T-cell (primary cell): ENCODE measurements around the gene SPATA46. TPM values are rescaled to one million over a fixed set of nuclear protein-coding genes. Genes with fewer than 3 reads are reported as not detected.

ENCODE experiments used
- ATAC-seq, 4 experiments: fragments of 200-7000 bp in 3 of 4; fragments of 150-1000 bp in 1 of 4; cut with Tn5 transposase; replicated peaks in 1 of 4; 1 replicate in 3 of 4; 2 replicates in 1 of 4; pipeline ENCODE4 v1.10.0; 2021; ENCODE audit warnings: moderate library complexity in 3 of 4, mild to moderate bottlenecking in 2 of 4, moderate number of reproducible peaks in 1 of 4
- CTCF ChIA-PET, 2 donors: fragments of 300-600 bp; sonication (Branson Sonifier 250); formaldehyde crosslinking; loops; one replicate each; lab custom pipeline; 2022; ENCODE audit warnings: antibody characterized with exemption in 2 of 2; lab: Charles Lee
- POLR2A ChIA-PET, 2 donors: fragments of 300-600 bp; sonication (Branson Sonifier 250); formaldehyde crosslinking; loops; one replicate each; lab custom pipeline; 2022; ENCODE audit warnings: antibody characterized with exemption in 2 of 2; lab: Charles Lee
- DNase-seq, 35 experiments: peaks; one replicate each; pipeline versions ENCODE4 v3.0.0 to v3.0.0-alpha.2; 2013 to 2023
- H3K27ac ChIP-seq: one replicate; pipeline ENCODE4 v1.5.1; 2013; ENCODE audit warnings: low read length
- H3K27me3 ChIP-seq, 2 experiments: replicated peaks in 1 of 2; 1 replicate in 1 of 2; 2 replicates in 1 of 2; pipeline versions ENCODE4 v1.6.1 to v1.7.0; 2013; ENCODE audit warnings: low read length in 1 of 2, mixed read lengths in 1 of 2; ENCODE audit not compliant: control insufficient read depth in 2 of 2, insufficient read depth in 2 of 2; ENCODE audit errors: extremely low read depth in 1 of 2
- H3K36me3 ChIP-seq, 2 donors: 1 replicate in 1 of 2; 2 replicates in 1 of 2; pipeline versions ENCODE4 v1.6.1 to v1.7.0; 2013; ENCODE audit warnings: low read length in 1 of 2; ENCODE audit not compliant: control insufficient read depth in 2 of 2, insufficient read depth in 1 of 2; ENCODE audit errors: extremely low read depth in 1 of 2
- H3K4me1 ChIP-seq, 2 experiments: 1 replicate in 1 of 2; 2 replicates in 1 of 2; pipeline versions ENCODE4 v1.6.1 to v1.7.0; 2013; ENCODE audit warnings: low read length in 2 of 2, mixed read lengths in 1 of 2; ENCODE audit not compliant: insufficient read depth in 2 of 2, control insufficient read depth in 1 of 2; ENCODE audit errors: extremely low read depth in 1 of 2
- H3K4me3 ChIP-seq, 2 donors: 1 replicate in 1 of 2; 2 replicates in 1 of 2; pipeline versions ENCODE4 v1.5.1 to v1.7.0; 2013; ENCODE audit warnings: mild to moderate bottlenecking in 2 of 2, low read length in 1 of 2, moderate library complexity in 1 of 2; ENCODE audit not compliant: control insufficient read depth in 1 of 2; ENCODE audit errors: extremely low read depth in 1 of 2
- H3K9me3 ChIP-seq: 2 replicates; pipeline ENCODE4 v1.7.0; 2013
- H3K27ac Mint-ChIP-seq, 2 donors: one replicate each; pipeline ENCODE4 v1.8.0; 2020 to 2021; ENCODE audit warnings: mild to moderate bottlenecking in 2 of 2, mixed read lengths in 2 of 2
- H3K27me3 Mint-ChIP-seq, 2 donors: one replicate each; pipeline ENCODE4 v1.8.0; 2021 to 2022; ENCODE audit warnings: mixed read lengths in 2 of 2
- H3K36me3 Mint-ChIP-seq: one replicate; pipeline ENCODE4 v1.8.0; 2021; ENCODE audit warnings: mixed read lengths
- H3K4me1 Mint-ChIP-seq, 3 donors: one replicate each; pipeline ENCODE4 v1.8.0; 2020 to 2022; ENCODE audit warnings: mixed read lengths in 3 of 3, mild to moderate bottlenecking in 1 of 3
- H3K4me3 Mint-ChIP-seq, 3 donors: one replicate each; pipeline ENCODE4 v1.8.0; 2020 to 2022; ENCODE audit warnings: mild to moderate bottlenecking in 3 of 3, mixed read lengths in 3 of 3, moderate library complexity in 3 of 3
- H3K9me3 Mint-ChIP-seq, 3 donors: one replicate each; pipeline ENCODE4 v1.8.0; 2020 to 2022; ENCODE audit warnings: mixed read lengths in 3 of 3
- WGBS: methylation state at CpG from one replicate; pipeline ENCODE4 v1.1.5; 2013; ENCODE audit warnings: missing lambda C conversion rate; ENCODE audit not compliant: insufficient coverage; 5-methylcytosine and 5-hydroxymethylcytosine counted together
- total RNA-seq, 35 experiments: library from RNA in 6 of 35; stranded (reverse) in 6 of 35; fragments of 120-200 nt in 1 of 35; gene quantifications; one replicate each; pipeline versions ENCODE4 v1.2.1 to v1.2.4 and lab custom pipeline; 2013 to 2026

The SPATA46 gene
- total RNA-seq, 5 donors from 2014 or later (not counting 1 experiment from before 2014, with no cell fraction given): not detected

- WGBS: no CpG with 5 or more reads among the region's 5 CpGs
- Histone ChIP-seq H3K4me3 (no peak overlapping the region), H3K9me3 (no peaks in the 10 kb centered on the region), H3K36me3 (no peaks in the 10 kb centered on the region), H3K4me1 (no peaks in the 10 kb centered on the region), H3K27me3 (peaks cover 0 to 33% of the 10 kb centered on the region in 2 experiments), H3K27ac (no peak overlapping the region)
- ATAC-seq: no peak
- peaks cover 12 to 20% of the 10 kb centered on the region in 2 donors for H3K27me3 Mint-ChIP-seq
- ChIA-PET CTCF (no interaction called here), POLR2A (no interaction called here)
- DNase-seq: no peak
- no peak overlapping the region for H3K4me3 Mint-ChIP-seq
- peaks cover 5 to 7% (median 6%) of the 10 kb centered on the region in 3 donors for H3K4me1 Mint-ChIP-seq
- H3K36me3 Mint-ChIP-seq: no peaks in the 10 kb centered on the region
- no peaks in the 10 kb centered on the region for H3K9me3 Mint-ChIP-seq
- no peak overlapping the region for H3K27ac Mint-ChIP-seq
Observed at GRCh38 chr1:162388615-162389014, 12.0 kb upstream of the SPATA46 start.

- H3K27ac Mint-ChIP-seq: no peak overlapping the region
- no peak overlapping the region for H3K4me3 Mint-ChIP-seq
- no peak for ATAC-seq
- POLR2A ChIA-PET: no interaction called here
- WGBS: 87% methylated on average over 5 of the region's 8 CpGs
- H3K27ac ChIP-seq: no peak overlapping the region
- no peaks in the 10 kb centered on the region for H3K9me3 Mint-ChIP-seq
- H3K36me3 ChIP-seq: no peaks in the 10 kb centered on the region
- H3K9me3 ChIP-seq: no peaks in the 10 kb centered on the region
- CTCF ChIA-PET: no interaction called here
- DNase-seq: no peak
- H3K27me3 ChIP-seq: peaks cover 0 to 33% of the 10 kb centered on the region in 2 experiments
- no peak overlapping the region for H3K4me3 ChIP-seq
- no peaks in the 10 kb centered on the region for H3K36me3 Mint-ChIP-seq
- peaks cover 9 to 17% of the 10 kb centered on the region in 2 donors for H3K27me3 Mint-ChIP-seq
- H3K4me1 ChIP-seq: no peaks in the 10 kb centered on the region
- peaks cover 5 to 7% (median 6%) of the 10 kb centered on the region in 3 donors for H3K4me1 Mint-ChIP-seq
Observed at GRCh38 chr1:162388083-162388594, 11.5 kb upstream of the SPATA46 start.

DNA sequence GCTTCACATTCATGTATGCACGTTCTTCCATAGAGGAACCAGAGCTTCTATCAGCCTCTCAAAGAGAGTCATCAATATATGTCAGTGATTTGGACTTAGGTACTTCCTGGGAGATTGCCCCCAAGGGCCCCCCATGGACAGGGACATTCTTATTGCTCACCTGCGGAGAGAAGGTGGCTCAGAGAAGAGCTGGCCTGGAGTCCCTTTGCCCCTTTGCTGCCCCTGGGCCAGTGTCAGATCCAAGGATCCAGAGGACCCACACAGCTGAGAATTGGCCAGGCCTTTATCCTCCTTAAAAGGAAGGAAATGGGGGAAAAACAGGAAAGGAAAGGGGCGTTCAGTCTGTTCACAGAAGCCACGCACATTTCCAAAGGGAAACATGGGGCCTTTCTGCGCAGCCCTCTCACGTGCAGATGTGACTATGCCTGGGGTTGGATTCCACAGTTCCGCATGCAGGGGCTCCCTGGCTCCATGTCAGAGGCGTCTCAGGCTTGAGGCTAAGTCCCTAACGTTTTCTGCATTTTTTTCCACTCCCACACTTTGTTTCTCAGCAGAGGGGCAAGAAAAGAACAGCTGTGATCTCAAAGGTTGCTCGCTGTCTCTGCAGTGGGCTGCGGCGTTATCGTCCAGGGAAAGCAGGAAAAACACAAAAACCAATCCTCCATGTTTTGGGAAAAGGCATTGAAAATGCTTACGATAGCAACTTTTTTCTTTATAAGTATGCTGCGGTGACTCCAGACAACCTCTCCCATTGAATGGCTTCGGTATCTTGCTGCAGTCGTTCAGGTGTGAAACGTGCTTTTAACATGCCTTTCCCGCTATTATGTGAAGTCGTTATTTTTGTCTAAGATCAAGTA, 10.8 kb upstream of the SPATA46 start:
- DNase-seq: no peak
- no peaks in the 10 kb centered on the region for H3K9me3 Mint-ChIP-seq
- H3K27ac Mint-ChIP-seq: no peak overlapping the region
- H3K4me3 Mint-ChIP-seq: no peak overlapping the region
- 78% methylated on average over 10 of the region's 20 CpGs for WGBS
- no peaks in the 10 kb centered on the region for H3K9me3 ChIP-seq
- ATAC-seq: no peak
- CTCF ChIA-PET: no interaction called here
- H3K4me3 ChIP-seq: no peak overlapping the region
- H3K4me1 ChIP-seq: no peaks in the 10 kb centered on the region
- H3K27me3 Mint-ChIP-seq: peaks cover 9 to 16% of the 10 kb centered on the region in 2 donors
- H3K27ac ChIP-seq: no peak overlapping the region
- no peaks in the 10 kb centered on the region for H3K36me3 Mint-ChIP-seq
- POLR2A ChIA-PET: interaction anchor here in 1 of 2 donors (0.6 kb wide), 1 partner anchor 11 kb away, joined by 3 read pairs; the partner anchor contains the start of gene SPATA46
- no peaks in the 10 kb centered on the region for H3K36me3 ChIP-seq
- peaks cover 0 to 33% of the 10 kb centered on the region in 2 experiments for H3K27me3 ChIP-seq
- H3K4me1 Mint-ChIP-seq: peaks cover 5 to 7% (median 6%) of the 10 kb centered on the region in 3 donors

- 100% methylated on average over 1 of the region's 8 CpGs for WGBS
- Mint-ChIP-seq H3K27me3 (peaks cover 9 to 16% of the 10 kb centered on the region in 2 donors), H3K36me3 (no peaks in the 10 kb centered on the region), H3K9me3 (no peaks in the 10 kb centered on the region), H3K27ac (no peak overlapping the region), H3K4me3 (no peak overlapping the region), H3K4me1 (peaks cover 5 to 7% (median 6%) of the 10 kb centered on the region in 3 donors)
- ChIA-PET POLR2A (no interaction called here), CTCF (no interaction called here)
- Histone ChIP-seq H3K4me3 (no peak overlapping the region), H3K27me3 (peaks cover 0 to 33% of the 10 kb centered on the region in 2 experiments), H3K4me1 (no peaks in the 10 kb centered on the region), H3K27ac (no peak overlapping the region), H3K9me3 (no peaks in the 10 kb centered on the region), H3K36me3 (no peaks in the 10 kb centered on the region)
- ATAC-seq (no peak), DNase-seq (no peak)
Observed at GRCh38 chr1:162386292-162387225, 9.9 kb upstream of the SPATA46 start.

DNA sequence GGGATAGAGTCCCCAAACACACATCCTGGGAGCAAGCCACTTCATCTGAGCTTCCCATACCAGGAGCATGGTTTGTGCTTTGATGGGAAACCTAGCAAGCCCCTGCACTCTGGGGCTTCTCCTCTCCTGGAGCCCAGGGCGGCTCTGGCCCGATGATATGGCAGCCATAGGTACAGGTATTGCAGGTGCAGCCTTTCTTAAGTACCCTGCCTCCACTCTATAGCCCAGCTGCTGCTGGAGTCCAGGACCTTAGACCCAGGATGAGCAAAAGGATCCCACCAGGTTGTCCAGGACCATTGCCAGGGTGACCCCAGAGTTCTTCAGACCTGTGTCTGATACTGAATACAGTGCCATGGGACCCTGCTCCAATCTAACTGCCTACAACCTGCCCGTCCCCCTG, 9.0 kb upstream of the SPATA46 start:
- CTCF ChIA-PET: no interaction called here
- Histone ChIP-seq H3K4me3 (no peak overlapping the region), H3K36me3 (no peaks in the 10 kb centered on the region), H3K27me3 (peaks cover 0 to 33% of the 10 kb centered on the region in 2 experiments), H3K9me3 (no peaks in the 10 kb centered on the region), H3K27ac (no peak overlapping the region), H3K4me1 (no peaks in the 10 kb centered on the region)
- H3K4me1 Mint-ChIP-seq: peaks cover 5 to 7% (median 6%) of the 10 kb centered on the region in 3 donors
- DNase-seq (no peak), ATAC-seq (no peak)
- no peaks in the 10 kb centered on the region for H3K9me3 Mint-ChIP-seq
- no peak overlapping the region for H3K4me3 Mint-ChIP-seq
- H3K36me3 Mint-ChIP-seq: no peaks in the 10 kb centered on the region
- H3K27me3 Mint-ChIP-seq: peaks cover 9 to 16% of the 10 kb centered on the region in 2 donors
- WGBS: 95% methylated on average over 2 of the region's 3 CpGs
- no peak overlapping the region for H3K27ac Mint-ChIP-seq
- POLR2A ChIA-PET: no interaction called here

- Histone ChIP-seq H3K4me1 (no peaks in the 10 kb centered on the region), H3K9me3 (no peaks in the 10 kb centered on the region), H3K27ac (no peak overlapping the region), H3K4me3 (no peak overlapping the region), H3K36me3 (no peaks in the 10 kb centered on the region), H3K27me3 (peaks cover 0 to 29% of the 10 kb centered on the region in 2 experiments)
- H3K27ac Mint-ChIP-seq: no peak overlapping the region
- 14% methylated on average over 1 of the region's 3 CpGs for WGBS
- POLR2A ChIA-PET: no interaction called here
- H3K27me3 Mint-ChIP-seq: peaks cover 9 to 12% of the 10 kb centered on the region in 2 donors
- no peaks in the 10 kb centered on the region for H3K9me3 Mint-ChIP-seq
- peaks cover 5 to 7% (median 6%) of the 10 kb centered on the region in 3 donors for H3K4me1 Mint-ChIP-seq
- CTCF ChIA-PET: no interaction called here
- no peak overlapping the region for H3K4me3 Mint-ChIP-seq
- H3K36me3 Mint-ChIP-seq: no peaks in the 10 kb centered on the region
- no peak for DNase-seq
- no peak for ATAC-seq
Observed at GRCh38 chr1:162385280-162385623, 8.6 kb upstream of the SPATA46 start.
